GM12874 (cell line): ENCODE results near the gene HOTAIR.

Experiments used
- CTCF ChIP-seq: IDR thresholded peaks from 2 replicates; pipeline ENCODE4 v1.5.1; 2011; ENCODE audit warnings: low read depth, mild to moderate bottlenecking, control low read depth, low read length, moderate library complexity; ENCODE audit not compliant: insufficient read depth

Gene HOTAIR

GRCh38 chr12:54015018-54015931 is 40.5 kb upstream of the HOTAIR start:
- TF ChIP-seq CTCF = no peak

GRCh38 chr12:54014377-54015017 is 39.7 kb upstream of the HOTAIR start:
- no peak for TF ChIP-seq CTCF

GRCh38 chr12:54012631-54013409 is 38.1 kb upstream of the HOTAIR start:
- TF ChIP-seq CTCF = no peak

GRCh38 chr12:54011665-54012532 is 37.1 kb upstream of the HOTAIR start:
- no peak for TF ChIP-seq CTCF

GRCh38 chr12:54010972-54011664 is 36.4 kb upstream of the HOTAIR start:
- no peak for TF ChIP-seq CTCF

GRCh38 chr12:54010053-54010971 is 35.6 kb upstream of the HOTAIR start:
- TF ChIP-seq CTCF = no peak
